Keratinocyte (primary cell): ENCODE results near the gene PAPPA. TPM values are rescaled to one million over a fixed set of nuclear protein-coding genes. Genes with fewer than 3 reads are reported as not detected.

Source experiments
- DNase-seq: peaks from one replicate; pipeline ENCODE4 v3.0.0-alpha.2; 2011; ENCODE audit warnings: low read depth, missing footprints, low spot score
- FAIRE-seq: peaks from 2 replicates; lab custom pipeline; 2011; peaks lifted over from hg19 to GRCh38; lab: Jason Lieb, UNC
- H2AFZ ChIP-seq: 2 replicates; pipeline ENCODE4 v1.6.0; 2012; ENCODE audit warnings: low read length, control low read depth, inconsistent platforms; ENCODE audit not compliant: control insufficient read depth
- H3K27ac ChIP-seq: 2 replicates; pipeline ENCODE4 v1.5.1; 2011; ENCODE audit warnings: low read length; ENCODE audit not compliant: control insufficient read depth, insufficient read depth
- H3K27me3 ChIP-seq: 3 replicates; pipeline ENCODE4 v1.6.0; 2011; ENCODE audit warnings: low read length; ENCODE audit not compliant: control insufficient read depth, insufficient read depth; ENCODE audit errors: extremely low read depth
- H3K36me3 ChIP-seq, 2 experiments: 2 replicates in 1 of 2; 3 replicates in 1 of 2; pipeline ENCODE4 v1.5.1; 2011; ENCODE audit warnings: low read length in 2 of 2, mild to moderate bottlenecking in 1 of 2; ENCODE audit not compliant: control insufficient read depth in 2 of 2, insufficient read depth in 2 of 2; ENCODE audit errors: extremely low read depth in 1 of 2
- H3K4me1 ChIP-seq: 3 replicates; pipeline ENCODE4 v1.5.1; 2011; ENCODE audit warnings: low read length; ENCODE audit not compliant: control insufficient read depth, insufficient read depth; ENCODE audit errors: extremely low read depth
- H3K4me2 ChIP-seq: 3 replicates; pipeline ENCODE4 v1.6.0; 2011; ENCODE audit warnings: low read depth, low read length; ENCODE audit not compliant: control insufficient read depth, insufficient read depth; ENCODE audit errors: extremely low read depth
- H3K4me3 ChIP-seq, 3 experiments: fragments of 200-600 bp in 1 of 3; sonication (generic) in 1 of 3; 2 replicates in 2 of 3; 3 replicates in 1 of 3; pipeline ENCODE4 v1.5.1; 2011 to 2016; ENCODE audit warnings: low read length in 3 of 3, mild to moderate bottlenecking in 3 of 3, control low read depth in 2 of 3, inconsistent platforms in 1 of 3, low read depth in 1 of 3, mixed read lengths in 1 of 3, mixed run types in 1 of 3, moderate library complexity in 1 of 3; ENCODE audit not compliant: control insufficient read depth in 2 of 3, insufficient read depth in 2 of 3; ENCODE audit errors: extremely low read depth in 1 of 3
- H3K79me2 ChIP-seq: 2 replicates; pipeline ENCODE4 v1.6.0; 2012; ENCODE audit warnings: low read length; ENCODE audit not compliant: control insufficient read depth, insufficient read depth
- H3K9ac ChIP-seq: 3 replicates; pipeline ENCODE4 v1.6.0; 2011; ENCODE audit warnings: low read length; ENCODE audit not compliant: control insufficient read depth, insufficient read depth; ENCODE audit errors: extremely low read depth
- H3K9me1 ChIP-seq: 3 replicates; pipeline ENCODE4 v1.6.0; 2011; ENCODE audit warnings: low read length; ENCODE audit not compliant: control insufficient read depth, insufficient read depth; ENCODE audit errors: extremely low read depth
- H3K9me3 ChIP-seq: 2 replicates; pipeline ENCODE4 v1.5.1; 2012; ENCODE audit warnings: low read depth, low read length; ENCODE audit not compliant: control insufficient read depth
- H4K20me1 ChIP-seq: 3 replicates; pipeline ENCODE4 v1.6.0; 2011; ENCODE audit warnings: low read length; ENCODE audit not compliant: control insufficient read depth, insufficient read depth; ENCODE audit errors: extremely low read depth
- CTCF ChIP-seq, 3 experiments: IDR thresholded peaks in 1 of 3; conservative IDR thresholded peaks in 1 of 3; optimal IDR thresholded peaks in 1 of 3; 2 replicates in 2 of 3; 3 replicates in 1 of 3; pipeline versions ENCODE3 to v1.5.1; 2011; ENCODE audit warnings: low read length in 3 of 3, mild to moderate bottlenecking in 3 of 3, moderate library complexity in 2 of 3, control low read depth in 1 of 3, inconsistent platforms in 1 of 3; ENCODE audit not compliant: insufficient read depth in 2 of 3; ENCODE audit errors: extremely low read depth in 1 of 3
- EZH2 ChIP-seq: IDR thresholded peaks from one replicate; pipeline ENCODE4 v1.6.1; 2012; ENCODE audit warnings: inconsistent platforms, mild to moderate bottlenecking, low read length, moderate library complexity
- dilution Hi-C: fragments of 300-500 bp; cut with MboI; formaldehyde crosslinking; loops from one replicate; pipeline ENCODE4 v1.7.0; 2020; ENCODE audit warnings: low sequenced_read_pairs; ENCODE audit not compliant: extremely low pct_ligation_motif_present
- polyA plus RNA-seq, 5 experiments: library from polyadenylated mRNA; depleted of rRNA in 3 of 5; stranded (reverse) in 3 of 5; stranded (forward) in 1 of 5; unstranded in 1 of 5; fragments of >200 nt; gene quantifications; 1 replicate in 1 of 5; 2 replicates in 3 of 5; 3 replicates in 1 of 5; pipeline versions ENCODE4 v1.2.1 to v1.2.3, GENCODE V29; 2011 to 2012; ENCODE audit warnings: missing spikeins in 2 of 5, low read depth in 1 of 5, low replicate concordance in 1 of 5

PAPPA gene
- polyA plus RNA-seq, 1 donor (not counting 4 experiments of a cell fraction or from before 2014, with no cell fraction given), result 0.77 TPM

- DNase-seq (no peak), FAIRE-seq (no peak)
- Histone ChIP-seq H3K9me3 (no peaks in the 10 kb centered on the region), H3K4me1 (peaks cover 3% of the 10 kb centered on the region), H2AFZ (no peak overlapping the region), H3K27me3 (no peaks in the 10 kb centered on the region), H3K4me2 (no peak overlapping the region), H4K20me1 (no peaks in the 10 kb centered on the region), H3K4me3 (no peak overlapping the region), H3K36me3 (peaks cover 0 to 1% of the 10 kb centered on the region in 2 experiments), H3K9me1 (no peaks in the 10 kb centered on the region), H3K79me2 (no peaks in the 10 kb centered on the region), H3K27ac (no peak overlapping the region), H3K9ac (no peak overlapping the region)
- dilution Hi-C loops, result no loop called here
- TF ChIP-seq CTCF (optimal IDR thresholded peaks at IDR 0.05 in 1 of 3, IDR thresholded peaks at IDR 0.05 in 1 of 3, conservative IDR thresholded peaks at IDR 0.05 in 1 of 3; ENCODE audit: extremely low read depth in 1 of 3, insufficient read depth in 2 of 3, low read length in 3 of 3), result no peak
- no peak for TF ChIP-seq EZH2
These were observed 208.9 kb downstream of the PAPPA start for GRCh38 chr9:116362493-116362892.

DNA sequence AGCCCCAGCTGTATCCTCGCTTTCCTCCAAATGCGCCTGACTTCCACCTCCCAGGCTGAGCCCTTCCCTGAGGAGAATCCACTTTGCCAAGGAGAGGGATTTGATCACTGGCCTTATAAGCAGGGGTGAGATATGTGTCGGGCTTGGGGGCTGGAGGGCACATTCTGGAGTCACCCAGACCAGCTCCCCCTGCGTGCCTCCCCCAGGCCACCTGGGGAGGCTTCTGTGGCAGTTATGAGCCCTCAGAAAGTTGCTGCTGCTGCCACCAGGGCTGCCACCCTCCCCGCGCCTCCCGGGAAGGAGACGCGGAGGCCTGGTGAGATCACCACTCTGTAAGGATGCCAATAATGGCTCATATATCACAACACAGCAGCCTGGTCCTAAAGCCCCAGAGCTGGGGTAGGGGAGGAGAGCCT, 211.5 kb downstream of the PAPPA start:
- Histone ChIP-seq H3K79me2 (no peaks in the 10 kb centered on the region), H3K4me2 (no peak overlapping the region), H3K36me3 (peaks cover 0 to 1% of the 10 kb centered on the region in 2 experiments), H3K9me3 (no peaks in the 10 kb centered on the region), H3K4me1 (peaks cover 3% of the 10 kb centered on the region), H3K9ac (no peak overlapping the region), H3K27me3 (no peaks in the 10 kb centered on the region), H3K9me1 (no peaks in the 10 kb centered on the region), H3K4me3 (no peak overlapping the region), H2AFZ (no peak overlapping the region), H3K27ac (no peak overlapping the region), H4K20me1 (no peaks in the 10 kb centered on the region)
- no peak for TF ChIP-seq EZH2
- peak in 1 of 3 experiments; percentile 29 for TF ChIP-seq CTCF (optimal IDR thresholded peaks at IDR 0.05 in 1 of 3, IDR thresholded peaks at IDR 0.05 in 1 of 3, conservative IDR thresholded peaks at IDR 0.05 in 1 of 3; ENCODE audit: extremely low read depth in 1 of 3, insufficient read depth in 2 of 3, low read length in 3 of 3)
- DNase-seq, result no peak
- FAIRE-seq, result no peak
- dilution Hi-C loops, result no loop called here
